ENCODE data around the gene MED13L.
A peak's percentile ranks its signal among the peaks of the same experiment; 100 is the strongest.

MED13L gene

GRCh38 chr12:115946867-115947695 is 330.4 kb downstream of the MED13L start:
- DNase-seq, result no peak

- DNase-seq, result no peak
Observed at GRCh38 chr12:115946092-115946491, 331.4 kb downstream of the MED13L start.

GRCh38 chr12:115945491-115945885 is 332.0 kb downstream of the MED13L start:
- no peak for DNase-seq

- no peak for DNase-seq
Observed at GRCh38 chr12:115944837-115945490, 332.5 kb downstream of the MED13L start.

- DNase-seq, result no peak
Observed at GRCh38 chr12:115944392-115944742, 333.1 kb downstream of the MED13L start.

GRCh38 chr12:115943630-115944391 is 333.7 kb downstream of the MED13L start:
- DNase-seq, result peak in 26 of 56 donors; percentile 3 to 74 (median 28)

GRCh38 chr12:115943310-115943629 is 334.2 kb downstream of the MED13L start:
- DNase-seq, result no peak

GRCh38 chr12:115942346-115942745 is 335.1 kb downstream of the MED13L start:
- DNase-seq, result no peak

- DNase-seq, result no peak
Observed at GRCh38 chr12:115941362-115941761, 336.1 kb downstream of the MED13L start.

GRCh38 chr12:115938794-115939377 is 338.6 kb downstream of the MED13L start:
- DNase-seq, result no peak

GRCh38 chr12:115936997-115937916 is 340.2 kb downstream of the MED13L start:
- no peak for DNase-seq

GRCh38 chr12:115934877-115935276 is 342.6 kb downstream of the MED13L start:
- DNase-seq, result no peak

GRCh38 chr12:115934046-115934445 is 343.4 kb downstream of the MED13L start:
- DNase-seq, result no peak

- no peak for DNase-seq
Observed at GRCh38 chr12:115932066-115932465, 345.4 kb downstream of the MED13L start.

GRCh38 chr12:115930336-115930735 is 347.2 kb downstream of the MED13L start:
- no peak for DNase-seq

- no peak for DNase-seq
Observed at GRCh38 chr12:115926037-115926670, 351.3 kb downstream of the MED13L start.

- no peak for DNase-seq
Observed at GRCh38 chr12:115923851-115924250, 353.6 kb downstream of the MED13L start.

- DNase-seq, result no peak
Observed at GRCh38 chr12:115922952-115923564, 354.4 kb downstream of the MED13L start.

- DNase-seq, result no peak
Observed at GRCh38 chr12:115920395-115921183, 356.9 kb downstream of the MED13L start.
